Activated naive CD8-positive, alpha-beta T cell treated with anti-CD3 and anti-CD28 coated beads, Interleukin-2, amount 10 ng/mL, durations not matched to agents 7 days and 5 days (primary cell): Measurements from ENCODE around the gene ALDH1L2. TPM values are rescaled to one million over a fixed set of nuclear protein-coding genes. Genes with fewer than 3 reads are reported as not detected.
A peak's percentile ranks its signal among the peaks of the same experiment; 100 is the strongest.
"Not testable (repeated sequence)": the region's sequence is repeated elsewhere in the genome, so short reads cannot be mapped to it uniquely, and the experiment has no call there.

ENCODE experiments used
- ATAC-seq: fragments of 150-1000 bp; cut with Tn5 transposase; one replicate; pipeline ENCODE4 v1.10.0; 2021; ENCODE audit warnings: low read depth, moderate library complexity
- POLR2A ChIA-PET: fragments of 350-600 bp; sonication (Branson Sonifier 250); formaldehyde crosslinking; loops from one replicate; lab custom pipeline; 2021; ENCODE audit warnings: antibody characterized with exemption; lab: Charles Lee
- DNase-seq: peaks from one replicate; pipeline ENCODE4 v3.0.0; 2021
- H3K27ac Mint-ChIP-seq: one replicate; pipeline ENCODE4 v1.8.0; 2022; ENCODE audit warnings: mild to moderate bottlenecking, mixed read lengths
- H3K27me3 Mint-ChIP-seq: one replicate; pipeline ENCODE4 v1.8.0; 2022; ENCODE audit warnings: mild to moderate bottlenecking, moderate library complexity, mixed read lengths
- H3K36me3 Mint-ChIP-seq: one replicate; pipeline ENCODE4 v1.8.0; 2021; ENCODE audit warnings: mild to moderate bottlenecking, mixed read lengths
- H3K4me1 Mint-ChIP-seq: one replicate; pipeline ENCODE4 v1.8.0; 2021; ENCODE audit warnings: mixed read lengths
- H3K4me3 Mint-ChIP-seq: one replicate; pipeline ENCODE4 v1.8.0; 2022; ENCODE audit warnings: mild to moderate bottlenecking, moderate library complexity, mixed read lengths
- H3K9me3 Mint-ChIP-seq: one replicate; pipeline ENCODE4 v1.8.0; 2021; ENCODE audit warnings: mixed read lengths
- total RNA-seq, 2 experiments: library from RNA; stranded (reverse); gene quantifications; one replicate each; pipeline ENCODE4 v1.2.3, GENCODE V29; 2021

Gene ALDH1L2
- total RNA-seq, 2 experiments from 2014 or later, result 0.14 to 1.2 TPM

- Mint-ChIP-seq H3K36me3 (peaks cover 2% of the 10 kb centered on the region), H3K27me3 (peaks cover 45% of the 10 kb centered on the region), H3K9me3 (peaks cover 11% of the 10 kb centered on the region), H3K4me3 (no peak overlapping the region), H3K4me1 (no peaks in the 10 kb centered on the region), H3K27ac (no peak overlapping the region)
- DNase-seq (no peak), ATAC-seq (no peak)
- POLR2A ChIA-PET, result no interaction called here
Observed at GRCh38 chr12:105100207-105100985, 16.1 kb upstream of the ALDH1L2 start.

DNA sequence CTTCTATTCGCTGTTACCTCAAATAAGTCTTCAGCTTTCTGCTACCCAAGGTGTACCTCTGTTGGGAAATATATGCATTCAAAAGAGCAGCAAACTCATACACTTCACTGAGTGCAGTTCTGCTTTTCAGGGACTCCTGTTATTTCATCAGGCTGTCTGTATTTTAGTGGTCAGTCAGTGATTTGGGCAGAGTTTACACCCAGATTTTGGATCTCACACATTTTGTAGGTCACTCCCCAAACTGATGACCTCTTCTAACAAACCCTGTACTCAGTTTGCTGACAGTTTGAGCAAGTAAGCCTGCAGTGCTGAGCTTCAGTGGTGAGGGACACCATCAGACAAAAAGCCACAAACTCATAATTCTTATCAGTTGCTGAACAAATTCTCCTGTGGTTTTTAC is 15.1 kb upstream of the ALDH1L2 start:
- Mint-ChIP-seq H3K27ac (no peak overlapping the region), H3K4me1 (no peaks in the 10 kb centered on the region), H3K4me3 (no peak overlapping the region), H3K27me3 (peaks cover 42% of the 10 kb centered on the region), H3K36me3 (peaks cover 2% of the 10 kb centered on the region), H3K9me3 (peaks cover 13% of the 10 kb centered on the region)
- no peak for ATAC-seq
- POLR2A ChIA-PET, result no interaction called here
- no peak for DNase-seq

GRCh38 chr12:105095338-105095737 is 11.1 kb upstream of the ALDH1L2 start:
- H3K4me1 Mint-ChIP-seq, POLR2A ChIA-PET, ATAC-seq, DNase-seq, H3K36me3 Mint-ChIP-seq, H3K4me3 Mint-ChIP-seq, H3K27ac Mint-ChIP-seq: not testable (repeated sequence)
- H3K27me3 Mint-ChIP-seq, result peaks cover 52% of the 10 kb centered on the region
- H3K9me3 Mint-ChIP-seq, result peaks cover 18% of the 10 kb centered on the region

DNA sequence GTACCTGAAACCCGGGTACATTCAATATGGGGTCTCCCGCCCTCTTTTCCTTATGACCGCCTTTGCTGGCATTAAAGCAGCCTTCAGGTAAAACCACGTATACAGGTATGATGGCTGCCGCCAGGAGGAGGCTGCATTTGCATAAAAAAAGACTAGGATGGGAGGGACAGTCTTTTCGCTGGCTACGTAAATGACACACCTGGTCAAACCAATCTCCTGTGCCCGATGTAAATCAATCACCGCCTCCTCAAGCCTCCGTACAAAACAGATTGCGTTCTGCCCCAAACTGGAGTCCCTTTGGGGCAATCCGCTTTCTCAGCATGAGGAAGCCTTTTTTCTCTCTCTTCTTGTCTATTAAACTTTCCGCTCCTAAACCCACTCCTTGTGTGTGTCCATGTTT is 8.1 kb upstream of the ALDH1L2 start:
- Mint-ChIP-seq H3K4me3 (no peak overlapping the region), H3K9me3 (peaks cover 12% of the 10 kb centered on the region), H3K27me3 (peaks cover 32% of the 10 kb centered on the region), H3K36me3 (peaks cover 2% of the 10 kb centered on the region), H3K4me1 (no peaks in the 10 kb centered on the region), H3K27ac (no peak overlapping the region)
- POLR2A ChIA-PET, result no interaction called here
- DNase-seq, result no peak
- no peak for ATAC-seq

DNA sequence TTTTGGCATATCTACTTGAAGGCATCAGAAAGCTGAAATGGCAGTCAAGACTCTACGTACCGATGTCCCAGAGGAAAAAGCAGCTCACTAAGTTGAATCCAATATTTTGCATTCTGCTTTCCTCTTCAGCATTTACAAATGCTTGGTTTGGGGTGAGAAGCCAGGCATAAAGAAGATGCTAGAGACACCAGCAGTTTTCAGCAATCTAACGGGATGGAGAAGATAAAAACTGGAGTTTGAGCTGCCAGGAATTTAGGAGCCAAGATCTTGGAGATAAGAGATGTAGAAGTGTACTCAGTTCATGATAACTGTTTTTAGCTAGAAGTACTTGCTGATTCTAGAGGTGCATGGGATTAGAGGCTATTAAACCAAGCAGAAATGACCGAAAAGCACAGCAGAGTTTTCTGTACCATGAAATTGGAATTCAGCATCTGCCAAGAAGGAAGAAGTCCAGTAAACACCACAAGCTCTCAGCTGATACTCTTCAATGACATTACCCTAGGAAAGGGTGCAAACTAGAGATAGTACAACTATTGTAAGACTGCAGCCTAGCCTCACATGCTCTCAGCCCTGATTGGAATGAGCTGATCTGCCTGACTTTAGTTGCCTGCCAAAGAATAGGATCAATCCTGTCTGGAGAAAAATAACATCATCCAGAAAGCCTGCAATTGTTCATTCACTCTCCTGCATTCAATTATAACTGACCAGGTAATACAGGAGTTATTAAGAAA is 7.4 kb upstream of the ALDH1L2 start:
- peaks cover 13% of the 10 kb centered on the region for H3K9me3 Mint-ChIP-seq
- peaks cover 32% of the 10 kb centered on the region for H3K27me3 Mint-ChIP-seq
- peaks cover 2% of the 10 kb centered on the region for H3K36me3 Mint-ChIP-seq
- ATAC-seq (no peak), DNase-seq (no peak)
- POLR2A ChIA-PET, result no interaction called here
- no peak overlapping the region for H3K4me3 Mint-ChIP-seq
- H3K4me1 Mint-ChIP-seq, result no peaks in the 10 kb centered on the region
- no peak overlapping the region for H3K27ac Mint-ChIP-seq

GRCh38 chr12:105090361-105090760 is 6.1 kb upstream of the ALDH1L2 start:
- Mint-ChIP-seq H3K27me3 (peaks cover 38% of the 10 kb centered on the region), H3K36me3 (no peaks in the 10 kb centered on the region), H3K9me3 (peaks cover 11% of the 10 kb centered on the region), H3K4me1 (no peaks in the 10 kb centered on the region), H3K4me3 (no peak overlapping the region), H3K27ac (no peak overlapping the region)
- ATAC-seq (no peak), DNase-seq (no peak)
- POLR2A ChIA-PET, result no interaction called here

DNA sequence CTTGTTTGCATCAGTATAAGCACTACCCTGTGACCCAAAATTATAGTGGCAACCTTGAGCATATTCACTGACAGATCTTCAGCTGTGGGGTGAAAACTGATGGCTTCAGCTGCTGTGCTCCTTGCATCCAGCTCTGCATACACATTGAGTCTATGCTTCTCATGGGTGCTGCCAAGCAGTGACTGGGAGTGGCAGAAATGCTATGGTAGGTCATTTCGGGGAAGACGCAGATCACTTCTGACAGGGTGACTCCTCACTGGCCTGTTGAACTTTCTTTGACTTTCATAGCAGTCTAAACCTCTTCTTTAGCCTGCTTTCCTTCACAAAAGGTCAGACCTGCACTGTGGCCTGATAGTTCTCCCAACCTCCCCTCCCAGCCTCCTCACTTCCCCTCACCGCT is 5.6 kb upstream of the ALDH1L2 start:
- H3K4me3 Mint-ChIP-seq, result no peak overlapping the region
- POLR2A ChIA-PET, result no interaction called here
- H3K27ac Mint-ChIP-seq, result no peak overlapping the region
- H3K4me1 Mint-ChIP-seq, result no peaks in the 10 kb centered on the region
- ATAC-seq (no peak), DNase-seq (no peak)
- peaks cover 39% of the 10 kb centered on the region for H3K27me3 Mint-ChIP-seq
- no peaks in the 10 kb centered on the region for H3K36me3 Mint-ChIP-seq
- H3K9me3 Mint-ChIP-seq, result peaks cover 8% of the 10 kb centered on the region

GRCh38 chr12:105085501-105085900 is 1.2 kb upstream of the ALDH1L2 start:
- H3K36me3 Mint-ChIP-seq, result no peaks in the 10 kb centered on the region
- peaks cover 7% of the 10 kb centered on the region for H3K4me1 Mint-ChIP-seq
- peak overlapping the region; percentile 34 for H3K4me3 Mint-ChIP-seq
- DNase-seq (no peak), ATAC-seq (no peak)
- peaks cover 4% of the 10 kb centered on the region for H3K9me3 Mint-ChIP-seq
- no peak overlapping the region for H3K27ac Mint-ChIP-seq
- peaks cover 33% of the 10 kb centered on the region for H3K27me3 Mint-ChIP-seq
- POLR2A ChIA-PET, result no interaction called here

DNA sequence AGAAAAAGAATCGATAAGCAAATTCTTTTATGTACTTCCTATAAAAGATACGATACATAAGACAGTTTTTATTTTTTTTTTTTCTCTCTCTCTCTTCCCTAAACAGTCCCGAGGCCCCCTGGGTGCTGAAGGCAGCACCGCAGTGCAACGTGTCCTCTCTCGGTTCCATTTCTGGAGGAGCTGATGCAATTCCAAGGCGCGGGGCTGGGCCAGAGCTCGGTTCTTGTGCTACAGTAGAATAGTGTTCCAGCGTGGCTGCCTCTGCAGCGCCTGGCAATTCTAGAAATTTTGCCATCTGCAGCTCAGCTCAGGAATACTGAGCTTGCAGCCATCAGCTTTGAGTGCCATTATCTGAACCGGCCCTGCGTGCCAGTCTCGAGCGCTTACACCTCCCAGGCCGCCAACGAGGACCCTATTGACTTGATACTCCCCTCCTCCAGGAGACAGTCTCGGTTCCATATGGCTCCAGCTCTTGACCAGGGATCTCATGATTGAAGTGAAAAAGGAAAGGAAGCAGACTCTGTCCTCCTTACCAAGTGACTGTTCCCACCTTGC is 630 bp downstream of the ALDH1L2 start:
- DNase-seq (peak; percentile 27), ATAC-seq (no peak)
- H3K27me3 Mint-ChIP-seq, result peaks cover 30% of the 10 kb centered on the region
- peak overlapping the region; percentile 76 for H3K4me3 Mint-ChIP-seq
- H3K36me3 Mint-ChIP-seq, result no peaks in the 10 kb centered on the region
- peaks cover 7% of the 10 kb centered on the region for H3K4me1 Mint-ChIP-seq
- POLR2A ChIA-PET, result no interaction called here
- H3K27ac Mint-ChIP-seq, result no peak overlapping the region
- H3K9me3 Mint-ChIP-seq, result peaks cover 4% of the 10 kb centered on the region

DNA sequence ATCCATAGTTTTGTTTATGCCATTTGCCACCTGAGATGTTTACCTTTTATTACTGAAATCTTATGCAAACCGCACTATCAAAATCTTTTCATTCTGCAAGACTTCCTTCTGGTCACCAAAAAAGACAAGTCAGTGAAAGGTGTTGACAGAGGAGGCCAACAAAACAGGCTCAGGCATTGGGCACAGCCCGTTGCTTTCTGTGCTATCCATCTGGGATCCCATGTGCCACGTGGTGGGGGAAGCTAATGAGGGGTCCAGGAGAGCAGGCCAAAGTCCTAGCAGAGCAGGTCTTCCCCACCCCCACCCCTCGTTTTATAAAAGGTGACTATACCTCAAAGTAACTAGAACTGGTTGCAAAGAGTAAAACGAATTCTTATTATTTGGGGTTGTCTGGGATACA is 1.2 kb downstream of the ALDH1L2 start:
- DNase-seq, result no peak

DNA sequence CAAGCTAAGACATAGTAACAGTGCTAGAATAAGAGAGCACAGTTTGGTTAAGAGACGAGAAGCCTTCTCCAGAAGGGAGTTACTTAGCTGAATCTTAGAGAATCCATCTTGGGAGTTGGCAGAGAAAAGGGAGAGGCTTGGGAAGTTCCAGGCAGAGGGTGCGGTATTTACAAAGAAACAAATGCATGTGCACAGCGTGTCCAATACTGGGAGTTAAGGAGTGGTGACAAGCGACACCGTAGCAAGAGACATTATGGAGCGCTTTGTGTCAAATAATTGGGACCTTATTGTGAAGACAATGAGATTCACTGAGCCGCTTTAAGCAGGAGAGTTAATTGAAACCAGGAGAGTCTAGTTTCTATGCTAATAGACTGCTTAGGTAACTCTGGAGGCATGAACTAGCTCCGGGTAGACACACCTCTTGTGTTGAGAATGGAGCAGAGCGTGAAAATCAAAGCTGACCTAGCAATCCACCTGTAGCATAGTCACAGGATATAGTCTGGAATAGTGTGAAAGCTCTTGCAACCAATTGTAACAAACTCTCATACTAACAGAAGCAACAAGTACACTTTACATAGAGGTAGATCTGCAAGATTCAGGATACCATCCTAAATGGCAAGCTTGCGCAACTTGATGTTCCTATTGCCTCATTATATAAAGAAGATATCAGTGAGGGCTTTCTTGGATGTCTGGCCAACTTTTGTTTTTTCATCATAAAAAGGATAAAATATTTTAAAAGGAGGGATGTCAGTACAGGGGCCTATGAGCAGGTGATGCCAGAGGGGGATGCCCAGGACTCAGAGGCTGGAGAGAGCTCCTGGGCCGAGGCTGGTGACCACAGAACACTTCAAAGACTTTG is 5.3 kb downstream of the ALDH1L2 start:
- Mint-ChIP-seq H3K27ac (no peak overlapping the region), H3K9me3 (no peaks in the 10 kb centered on the region), H3K36me3 (no peaks in the 10 kb centered on the region), H3K4me3 (no peak overlapping the region), H3K4me1 (peaks cover 5% of the 10 kb centered on the region), H3K27me3 (peaks cover 17% of the 10 kb centered on the region)
- POLR2A ChIA-PET, result interaction anchor here (0.7 kb wide), 1 partner anchor 29 kb away, joined by 3 read pairs; the partner anchor contains the start of gene WASHC4
- no peak for DNase-seq
- ATAC-seq, result no peak

More for the DNA sequence above, 1.2 kb downstream of the ALDH1L2 start:
- peaks cover 4% of the 10 kb centered on the region for H3K9me3 Mint-ChIP-seq
- H3K4me3 Mint-ChIP-seq, result no peak overlapping the region
- no peaks in the 10 kb centered on the region for H3K36me3 Mint-ChIP-seq
- ATAC-seq, result no peak
- no peak overlapping the region for H3K27ac Mint-ChIP-seq
- H3K4me1 Mint-ChIP-seq, result peaks cover 7% of the 10 kb centered on the region
- POLR2A ChIA-PET, result no interaction called here
- H3K27me3 Mint-ChIP-seq, result peaks cover 30% of the 10 kb centered on the region

GRCh38 chr12:105077435-105077834 is 6.8 kb downstream of the ALDH1L2 start:
- Mint-ChIP-seq H3K27ac (no peak overlapping the region), H3K9me3 (no peaks in the 10 kb centered on the region), H3K4me3 (no peak overlapping the region), H3K27me3 (peaks cover 6% of the 10 kb centered on the region), H3K4me1 (no peaks in the 10 kb centered on the region), H3K36me3 (no peaks in the 10 kb centered on the region)
- POLR2A ChIA-PET, result no interaction called here
- DNase-seq (no peak), ATAC-seq (no peak)

GRCh38 chr12:105076913-105077312 is 7.3 kb downstream of the ALDH1L2 start:
- ATAC-seq (no peak), DNase-seq (no peak)
- no peak overlapping the region for H3K27ac Mint-ChIP-seq
- H3K9me3 Mint-ChIP-seq, result no peaks in the 10 kb centered on the region
- H3K36me3 Mint-ChIP-seq, result no peaks in the 10 kb centered on the region
- no peaks in the 10 kb centered on the region for H3K4me1 Mint-ChIP-seq
- POLR2A ChIA-PET, result interaction anchor here (0.6 kb wide), 1 partner anchor 14 kb away, joined by 3 read pairs; no protein-coding TSS in a partner anchor
- H3K4me3 Mint-ChIP-seq, result no peak overlapping the region
- peaks cover 2% of the 10 kb centered on the region for H3K27me3 Mint-ChIP-seq
